ENCODE measurements around the gene LTBP1.
A peak's percentile ranks its signal among the peaks of the same experiment; 100 is the strongest.

Gene LTBP1

DNA sequence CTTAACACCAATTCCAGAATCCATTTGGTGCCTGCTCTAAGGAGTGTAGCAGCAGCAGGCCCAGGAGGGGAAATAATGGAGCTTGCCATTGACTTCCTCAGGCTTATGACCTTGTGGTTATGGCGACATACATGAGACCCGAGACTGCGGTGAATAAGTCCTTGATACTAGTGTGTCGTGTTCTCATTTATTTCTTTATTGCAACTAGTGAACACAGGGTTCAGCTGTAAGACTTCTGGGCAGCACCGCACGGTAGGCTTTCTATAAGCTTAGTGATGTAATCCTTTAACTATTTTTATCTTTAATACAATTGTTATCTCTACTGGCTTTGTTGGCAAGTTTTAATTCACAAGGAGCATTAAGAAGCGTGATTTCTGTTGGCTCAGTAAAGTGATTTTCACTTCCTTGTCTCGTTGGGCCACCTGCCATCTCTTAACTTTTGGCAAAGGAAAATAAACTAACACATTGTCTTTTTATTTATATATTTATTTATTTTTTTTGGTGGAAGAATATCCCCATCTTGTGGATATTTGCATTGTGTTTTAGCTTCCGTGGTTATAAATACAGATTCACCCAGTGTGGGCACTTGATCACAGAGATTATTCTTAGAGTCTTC lies 139.8 kb downstream of the LTBP1 start:
- H3K4me3 ChIP-seq (ENCODE audit: low read depth, low read length) = no peak overlapping the region
- no peak for TF ChIP-seq CTCF (IDR thresholded peaks at IDR 0.05; ENCODE audit: low read depth, low read length)
- peak; percentile 48 for DNase-seq (ENCODE audit: low read depth, low spot score)
- in situ Hi-C loops (cut with HindIII; ENCODE audit: low sequenced_read_pairs) = no loop called here

GRCh38 chr2:33090553-33091134 lies 143.9 kb downstream of the LTBP1 start:
- no peak for DNase-seq (ENCODE audit: low read depth, low spot score)
- in situ Hi-C loops (cut with HindIII; ENCODE audit: low sequenced_read_pairs) = no loop called here
- no peak for TF ChIP-seq CTCF (IDR thresholded peaks at IDR 0.05; ENCODE audit: low read depth, low read length)
- H3K4me3 ChIP-seq (ENCODE audit: low read depth, low read length) = no peak overlapping the region

GRCh38 chr2:33091541-33092123 lies 144.9 kb downstream of the LTBP1 start:
- DNase-seq (ENCODE audit: low read depth, low spot score) = no peak
- no peak overlapping the region for H3K4me3 ChIP-seq (ENCODE audit: low read depth, low read length)
- in situ Hi-C loops (cut with HindIII; ENCODE audit: low sequenced_read_pairs) = no loop called here
- TF ChIP-seq CTCF (IDR thresholded peaks at IDR 0.05; ENCODE audit: low read depth, low read length) = no peak

GRCh38 chr2:33093283-33093993 lies 146.7 kb downstream of the LTBP1 start:
- TF ChIP-seq CTCF (IDR thresholded peaks at IDR 0.05; ENCODE audit: low read depth, low read length) = no peak
- H3K4me3 ChIP-seq (ENCODE audit: low read depth, low read length) = no peak overlapping the region
- DNase-seq (ENCODE audit: low read depth, low spot score) = no peak
- in situ Hi-C loops (cut with HindIII; ENCODE audit: low sequenced_read_pairs) = no loop called here

DNA sequence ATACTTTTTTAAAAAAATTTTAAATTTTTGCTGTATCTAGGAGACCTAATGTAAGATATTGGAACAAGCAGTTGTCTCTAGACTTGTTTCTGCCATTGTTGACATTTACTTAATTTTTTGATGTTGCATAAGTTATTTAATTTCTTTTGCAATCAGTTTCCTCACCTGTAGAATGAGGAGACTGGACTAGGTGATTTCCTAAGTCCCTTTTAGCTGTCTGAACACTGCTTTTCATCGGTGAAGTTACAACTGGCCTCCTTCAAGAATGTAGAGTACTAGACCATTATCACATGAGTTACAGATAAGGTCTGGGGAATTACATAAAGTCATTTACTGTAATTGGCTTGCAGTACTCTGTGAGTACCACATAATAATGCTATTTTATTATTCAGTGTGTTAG lies 147.6 kb downstream of the LTBP1 start:
- no peak for DNase-seq (ENCODE audit: low read depth, low spot score)
- no peak overlapping the region for H3K4me3 ChIP-seq (ENCODE audit: low read depth, low read length)
- TF ChIP-seq CTCF (IDR thresholded peaks at IDR 0.05; ENCODE audit: low read depth, low read length) = no peak
- in situ Hi-C loops (cut with HindIII; ENCODE audit: low sequenced_read_pairs) = no loop called here

DNA sequence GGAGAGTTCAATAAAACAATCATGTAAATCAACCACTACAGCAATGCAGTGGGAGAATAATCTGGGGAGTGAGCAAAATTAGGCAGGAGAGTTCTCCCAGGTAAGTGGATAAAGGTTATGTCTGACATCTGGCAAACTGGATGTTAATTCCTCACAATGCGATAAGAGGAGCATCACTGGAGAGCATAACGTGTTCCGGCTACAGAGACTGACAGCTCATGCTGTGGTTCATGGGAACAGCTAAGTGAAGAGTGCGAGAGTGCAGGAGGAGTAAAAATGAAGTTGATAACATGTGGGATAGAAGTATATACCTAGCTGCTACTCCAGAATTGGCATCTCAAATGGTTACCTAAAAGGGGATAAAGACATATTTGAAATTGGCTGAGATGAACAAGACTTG lies 153.2 kb downstream of the LTBP1 start:
- no peak overlapping the region for H3K4me3 ChIP-seq (ENCODE audit: low read depth, low read length)
- TF ChIP-seq CTCF (IDR thresholded peaks at IDR 0.05; ENCODE audit: low read depth, low read length) = no peak
- in situ Hi-C loops (cut with HindIII; ENCODE audit: low sequenced_read_pairs) = no loop called here
- no peak for DNase-seq (ENCODE audit: low read depth, low spot score)

Data from astrocyte of the spinal cord (primary cell).